Loucy (cell line): Measurements from ENCODE around the gene RERG.

Source experiments
- H2AFZ ChIP-seq: fragments of 200-600 bp; sonication (generic); 2 replicates; pipeline ENCODE4 v1.6.0; 2016; ENCODE audit warnings: antibody characterized with exemption, mild to moderate bottlenecking, low read length, moderate library complexity
- H3F3A ChIP-seq: fragments of 200-600 bp; 2 replicates; pipeline ENCODE4 v1.6.0; 2016; ENCODE audit warnings: antibody characterized with exemption, low read depth, mild to moderate bottlenecking
- H3K27me3 ChIP-seq: fragments of 200-600 bp; sonication (generic); 2 replicates; pipeline ENCODE4 v1.6.1; 2014; ENCODE audit warnings: low read length, mild to moderate bottlenecking; ENCODE audit not compliant: insufficient read depth, poor library complexity, severe bottlenecking
- H3K36me3 ChIP-seq: fragments of 200-600 bp; sonication (generic); 2 replicates; pipeline ENCODE4 v1.6.1; 2016; ENCODE audit warnings: low read length; ENCODE audit not compliant: insufficient read depth
- H3K4me1 ChIP-seq: fragments of 200-600 bp; sonication (generic); 2 replicates; pipeline ENCODE4 v1.5.1; 2014; ENCODE audit warnings: low read length, mild to moderate bottlenecking; ENCODE audit not compliant: insufficient read depth, poor library complexity, severe bottlenecking
- H3K4me2 ChIP-seq: fragments of 200-600 bp; sonication (generic); 2 replicates; pipeline ENCODE4 v1.6.0; 2014; ENCODE audit warnings: antibody characterized with exemption, low read length, low read depth, mild to moderate bottlenecking; ENCODE audit not compliant: poor library complexity, severe bottlenecking
- H3K4me3 ChIP-seq: fragments of 200-600 bp; sonication (generic); 2 replicates; pipeline ENCODE4 v1.5.1; 2014; ENCODE audit warnings: low read length, mild to moderate bottlenecking, mixed read lengths; ENCODE audit not compliant: poor library complexity, severe bottlenecking
- H3K79me2 ChIP-seq: fragments of 200-600 bp; sonication (generic); 2 replicates; pipeline ENCODE4 v1.6.1; 2014; ENCODE audit warnings: low read length; ENCODE audit not compliant: insufficient read depth
- H3K9ac ChIP-seq: fragments of 200-600 bp; sonication (generic); 2 replicates; pipeline ENCODE4 v1.6.0; 2014; ENCODE audit warnings: mild to moderate bottlenecking, low read depth, low read length, moderate library complexity; ENCODE audit not compliant: poor library complexity, severe bottlenecking
- H3K9me2 ChIP-seq: fragments of 200-600 bp; sonication (generic); replicated peaks from 2 replicates; pipeline ENCODE4 v1.6.1; 2016; ENCODE audit warnings: low read depth, low read length, mixed read lengths
- H3K9me3 ChIP-seq: fragments of 200-600 bp; sonication (generic); 2 replicates; pipeline ENCODE4 v1.6.1; 2014; ENCODE audit warnings: mild to moderate bottlenecking, antibody characterized with exemption, low read length, low read depth; ENCODE audit not compliant: insufficient read depth
- H4K20me1 ChIP-seq: fragments of 200-600 bp; sonication (generic); 2 replicates; pipeline ENCODE4 v1.6.0; 2014; ENCODE audit warnings: antibody characterized with exemption, low read length, mild to moderate bottlenecking; ENCODE audit not compliant: insufficient read depth, poor library complexity, severe bottlenecking
- EZH2phosphoT487 ChIP-seq: fragments of 200-600 bp; IDR thresholded peaks from 2 replicates; pipeline ENCODE4 v1.6.1; 2018; ENCODE audit warnings: antibody characterized with exemption, mild to moderate bottlenecking, moderate library complexity, borderline replicate concordance
- TF ChIP-seq, protein P1 (sequence below): fragments of 200-600 bp; sonication (generic); conservative IDR thresholded peaks from 2 replicates; pipeline ENCODE4 v1.5.1; 2014; ENCODE audit warnings: mild to moderate bottlenecking, antibody characterized with exemption, low read length

The RERG gene

DNA sequence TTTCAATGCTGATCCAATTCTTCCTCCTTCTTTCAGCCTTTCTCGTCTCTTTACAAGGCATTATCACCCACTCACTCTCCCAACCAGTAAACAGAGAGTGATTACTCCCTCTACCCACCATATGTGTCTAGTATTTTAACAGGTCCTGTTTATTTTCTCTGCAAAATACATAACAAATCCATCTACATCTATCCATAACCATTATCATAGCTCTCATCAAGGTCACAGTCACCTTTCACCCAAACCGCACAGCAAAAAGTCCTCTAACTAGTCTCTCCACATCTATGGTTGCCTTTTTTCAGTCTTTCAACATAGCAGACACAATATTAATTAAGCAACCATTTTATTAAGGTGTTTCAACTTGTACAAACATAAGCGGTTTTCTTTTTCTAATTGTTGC is 21.9 kb upstream of the RERG start:
- Histone ChIP-seq H3K36me3 (no peaks in the 10 kb centered on the region), H3K27me3 (no peaks in the 10 kb centered on the region), H3K9me2 (no peaks in the 10 kb centered on the region), H2AFZ (no peak overlapping the region), H3K4me2 (no peak overlapping the region), H3F3A (no peaks in the 10 kb centered on the region), H3K4me3 (no peak overlapping the region), H3K9me3 (no peaks in the 10 kb centered on the region), H3K4me1 (no peaks in the 10 kb centered on the region), H3K79me2 (no peaks in the 10 kb centered on the region), H3K9ac (no peak overlapping the region), H4K20me1 (no peaks in the 10 kb centered on the region)
- TF ChIP-seq EZH2phosphoT487, result no peak
- TF ChIP-seq, protein P1, sequence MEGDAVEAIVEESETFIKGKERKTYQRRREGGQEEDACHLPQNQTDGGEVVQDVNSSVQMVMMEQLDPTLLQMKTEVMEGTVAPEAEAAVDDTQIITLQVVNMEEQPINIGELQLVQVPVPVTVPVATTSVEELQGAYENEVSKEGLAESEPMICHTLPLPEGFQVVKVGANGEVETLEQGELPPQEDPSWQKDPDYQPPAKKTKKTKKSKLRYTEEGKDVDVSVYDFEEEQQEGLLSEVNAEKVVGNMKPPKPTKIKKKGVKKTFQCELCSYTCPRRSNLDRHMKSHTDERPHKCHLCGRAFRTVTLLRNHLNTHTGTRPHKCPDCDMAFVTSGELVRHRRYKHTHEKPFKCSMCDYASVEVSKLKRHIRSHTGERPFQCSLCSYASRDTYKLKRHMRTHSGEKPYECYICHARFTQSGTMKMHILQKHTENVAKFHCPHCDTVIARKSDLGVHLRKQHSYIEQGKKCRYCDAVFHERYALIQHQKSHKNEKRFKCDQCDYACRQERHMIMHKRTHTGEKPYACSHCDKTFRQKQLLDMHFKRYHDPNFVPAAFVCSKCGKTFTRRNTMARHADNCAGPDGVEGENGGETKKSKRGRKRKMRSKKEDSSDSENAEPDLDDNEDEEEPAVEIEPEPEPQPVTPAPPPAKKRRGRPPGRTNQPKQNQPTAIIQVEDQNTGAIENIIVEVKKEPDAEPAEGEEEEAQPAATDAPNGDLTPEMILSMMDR, result no peak

DNA sequence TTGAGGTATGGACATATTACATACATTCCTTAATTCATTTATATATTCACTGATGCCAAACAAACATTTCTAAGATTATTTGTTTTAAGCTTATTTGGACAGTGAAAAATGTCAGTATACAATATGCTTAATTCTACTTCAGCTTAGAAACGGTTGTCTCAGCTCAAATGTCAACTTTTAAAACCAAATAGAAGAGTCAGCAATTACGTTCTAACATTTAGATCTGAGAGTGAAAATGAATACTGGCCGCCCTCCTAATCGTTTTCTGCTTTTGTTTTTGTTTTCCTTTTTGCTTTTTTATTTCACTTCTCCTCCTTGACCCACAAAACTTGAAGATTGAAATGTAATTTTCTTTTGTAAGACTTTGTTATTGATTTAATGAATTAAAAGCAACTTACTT is 19.7 kb upstream of the RERG start:
- Histone ChIP-seq H3K4me3 (no peak overlapping the region), H3K9me2 (no peaks in the 10 kb centered on the region), H3K27me3 (no peaks in the 10 kb centered on the region), H3K4me1 (no peaks in the 10 kb centered on the region), H3K4me2 (no peak overlapping the region), H3F3A (no peaks in the 10 kb centered on the region), H4K20me1 (no peaks in the 10 kb centered on the region), H3K36me3 (no peaks in the 10 kb centered on the region), H3K79me2 (no peaks in the 10 kb centered on the region), H3K9me3 (no peaks in the 10 kb centered on the region), H2AFZ (no peak overlapping the region), H3K9ac (no peak overlapping the region)
- TF ChIP-seq, protein P1, result no peak
- TF ChIP-seq EZH2phosphoT487, result no peak

DNA sequence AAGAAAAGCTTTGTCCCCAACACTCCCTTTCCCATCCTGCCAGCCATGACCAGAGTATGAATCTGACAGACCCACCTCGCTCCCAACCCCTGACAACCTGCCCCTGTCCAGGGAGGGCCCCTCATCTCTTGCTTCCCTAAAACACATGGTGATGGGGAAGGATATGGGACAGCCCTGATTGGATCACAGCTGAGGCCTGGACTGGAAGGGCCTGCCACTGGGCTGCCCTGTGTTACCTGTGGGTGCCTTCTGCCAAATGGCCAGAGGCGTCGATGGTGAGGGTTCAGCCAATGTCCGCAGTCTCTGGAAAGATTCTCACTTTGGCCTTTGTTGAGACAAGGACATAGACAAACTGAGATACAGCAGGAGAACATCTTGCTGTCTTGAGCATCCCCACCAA is 13.3 kb upstream of the RERG start:
- no peak overlapping the region for H2AFZ ChIP-seq
- H3K9me3 ChIP-seq, result no peaks in the 10 kb centered on the region
- no peaks in the 10 kb centered on the region for H3K79me2 ChIP-seq
- TF ChIP-seq, protein P1, result no peak
- TF ChIP-seq EZH2phosphoT487, result no peak
- no peak overlapping the region for H3K9ac ChIP-seq
- no peaks in the 10 kb centered on the region for H4K20me1 ChIP-seq
- H3K36me3 ChIP-seq, result no peaks in the 10 kb centered on the region
- no peak overlapping the region for H3K4me2 ChIP-seq
- peaks cover 4% of the 10 kb centered on the region for H3K27me3 ChIP-seq
- H3K4me3 ChIP-seq, result no peak overlapping the region
- H3F3A ChIP-seq, result no peaks in the 10 kb centered on the region
- H3K4me1 ChIP-seq, result no peaks in the 10 kb centered on the region
- no peaks in the 10 kb centered on the region for H3K9me2 ChIP-seq
